Vagina (tissue), 2 donors: ENCODE results near the gene THADA. TPM values are rescaled to one million over a fixed set of nuclear protein-coding genes. Genes with fewer than 3 reads are reported as not detected.
A peak's percentile ranks its signal among the peaks of the same experiment; 100 is the strongest.
"Not testable (repeated sequence)": the region's sequence is repeated elsewhere in the genome, so short reads cannot be mapped to it uniquely, and the experiment has no call there.

ENCODE experiments used
- DNase-seq, 2 donors: peaks; one replicate each; pipeline ENCODE4 v3.0.0-alpha.2; 2017; ENCODE audit errors: extremely low spot score in 2 of 2
- H3K27ac ChIP-seq: fragments of 200-600 bp; sonication (generic); one replicate; pipeline ENCODE4 v1.5.1; 2019
- H3K27me3 ChIP-seq: fragments of 200-600 bp; sonication (generic); one replicate; pipeline ENCODE4 v1.5.1; 2019
- H3K36me3 ChIP-seq, 2 donors: fragments of 200-600 bp; sonication (generic); one replicate each; pipeline ENCODE4 v1.5.1; 2017 to 2019
- H3K4me1 ChIP-seq: fragments of 200-600 bp; sonication (generic); one replicate; pipeline ENCODE4 v1.5.1; 2019
- H3K4me3 ChIP-seq, 2 donors: fragments of 200-600 bp; sonication (generic); 1 replicate in 1 of 2; 2 replicates in 1 of 2; pipeline ENCODE4 v1.5.1; 2016 to 2019
- H3K9me3 ChIP-seq: fragments of 200-600 bp; sonication (generic); one replicate; pipeline ENCODE4 v1.5.1; 2019
- CTCF ChIP-seq, 3 experiments: fragments of 450-650 bp in 2 of 3; fragments of 200-600 bp in 1 of 3; sonication (generic) in 1 of 3; IDR thresholded peaks; one replicate each; pipeline ENCODE4 v1.5.1; 2017 to 2019; ENCODE audit warnings: antibody characterized with exemption in 3 of 3, mild to moderate bottlenecking in 2 of 3, moderate library complexity in 2 of 3
- POLR2A ChIP-seq, 2 donors: fragments of 450-650 bp; IDR thresholded peaks; one replicate each; pipeline ENCODE4 v1.6.1; 2017; ENCODE audit warnings: antibody characterized with exemption in 2 of 2, mild to moderate bottlenecking in 2 of 2, moderate library complexity in 2 of 2
- POLR2AphosphoS5 ChIP-seq, 2 donors: sonication (generic); formaldehyde crosslinking; IDR thresholded peaks; one replicate each; pipeline ENCODE4 v1.9.0; 2017; ENCODE audit warnings: antibody characterized with exemption in 2 of 2, mild to moderate bottlenecking in 2 of 2, low read depth in 1 of 2; ENCODE audit not compliant: insufficient read depth in 1 of 2
- intact Hi-C: fragments of 100-400 bp; cut with DNase I; formaldehyde crosslinking; loops from one replicate; pipeline ENCODE4 v1.15.1; 2023
- total RNA-seq: library from RNA; depleted of rRNA; stranded (reverse); fragments of >200 nt; gene quantifications from one replicate; pipeline ENCODE4 v1.2.3, GENCODE V29; 2016

The THADA gene
- total RNA-seq, 1 donor from 2014 or later: 32.2 TPM

GRCh38 chr2:43399515-43400264 lies 196.1 kb downstream of the THADA start:
- intact Hi-C loops: no loop called here
- Histone ChIP-seq H3K4me1 (peaks cover 46% of the 10 kb centered on the region), H3K9me3 (no peaks in the 10 kb centered on the region), H3K4me3 (no peak overlapping the region), H3K27me3 (no peaks in the 10 kb centered on the region), H3K36me3 (no peaks in the 10 kb centered on the region), H3K27ac (peak overlapping the region; percentile 63)
- DNase-seq: no peak
- TF ChIP-seq CTCF (IDR thresholded peaks at IDR 0.05): no peak
- peak in 1 of 2 donors; percentile 50 for TF ChIP-seq POLR2AphosphoS5 (IDR thresholded peaks at IDR 0.05; ENCODE audit: insufficient read depth in 1 of 2, low read depth in 1 of 2)
- no peak for TF ChIP-seq POLR2A (IDR thresholded peaks at IDR 0.05)

GRCh38 chr2:43399098-43399497 lies 196.7 kb downstream of the THADA start:
- DNase-seq: no peak

GRCh38 chr2:43397821-43398220 lies 198.0 kb downstream of the THADA start:
- no peaks in the 10 kb centered on the region for H3K27me3 ChIP-seq
- H3K4me1 ChIP-seq: peaks cover 38% of the 10 kb centered on the region
- no peak overlapping the region for H3K4me3 ChIP-seq
- peak overlapping the region; percentile 63 for H3K27ac ChIP-seq
- DNase-seq: no peak
- no peak for TF ChIP-seq CTCF (IDR thresholded peaks at IDR 0.05)
- TF ChIP-seq POLR2A (IDR thresholded peaks at IDR 0.05): no peak
- TF ChIP-seq POLR2AphosphoS5 (IDR thresholded peaks at IDR 0.05; ENCODE audit: insufficient read depth in 1 of 2, low read depth in 1 of 2): no peak
- H3K9me3 ChIP-seq: no peaks in the 10 kb centered on the region
- H3K36me3 ChIP-seq: no peaks in the 10 kb centered on the region
- intact Hi-C loops: no loop called here

More at GRCh38 chr2:43399098-43399497, 196.7 kb downstream of the THADA start:
- no peak for TF ChIP-seq POLR2AphosphoS5 (IDR thresholded peaks at IDR 0.05; ENCODE audit: insufficient read depth in 1 of 2, low read depth in 1 of 2)
- TF ChIP-seq CTCF (IDR thresholded peaks at IDR 0.05): no peak
- no peak overlapping the region for H3K4me3 ChIP-seq
- no peaks in the 10 kb centered on the region for H3K36me3 ChIP-seq
- peak overlapping the region; percentile 63 for H3K27ac ChIP-seq
- no peaks in the 10 kb centered on the region for H3K27me3 ChIP-seq
- no peaks in the 10 kb centered on the region for H3K9me3 ChIP-seq
- intact Hi-C loops: no loop called here
- peaks cover 46% of the 10 kb centered on the region for H3K4me1 ChIP-seq

- H3K27me3 ChIP-seq: no peaks in the 10 kb centered on the region
- no peak overlapping the region for H3K4me3 ChIP-seq
- H3K4me1 ChIP-seq: peaks cover 38% of the 10 kb centered on the region
- H3K9me3 ChIP-seq: no peaks in the 10 kb centered on the region
- H3K27ac ChIP-seq: peak overlapping the region; percentile 63
- DNase-seq: no peak
- no peak for TF ChIP-seq CTCF (IDR thresholded peaks at IDR 0.05)
- no peak for TF ChIP-seq POLR2A (IDR thresholded peaks at IDR 0.05)
- no peak for TF ChIP-seq POLR2AphosphoS5 (IDR thresholded peaks at IDR 0.05; ENCODE audit: insufficient read depth in 1 of 2, low read depth in 1 of 2)
- intact Hi-C loops: no loop called here
- no peaks in the 10 kb centered on the region for H3K36me3 ChIP-seq
Observed at GRCh38 chr2:43397411-43397810, 198.4 kb downstream of the THADA start.

GRCh38 chr2:43396344-43396743 lies 199.5 kb downstream of the THADA start:
- H3K27me3 ChIP-seq, H3K36me3 ChIP-seq, H3K9me3 ChIP-seq, H3K27ac ChIP-seq, DNase-seq, intact Hi-C loops, H3K4me3 ChIP-seq: not testable (repeated sequence)
- H3K4me1 ChIP-seq: peaks cover 36% of the 10 kb centered on the region
